NCI-H82 treated with DMSO at 0.1 percent for 48 hours (cell line): ENCODE results near the gene TMEM201.
"Not testable (repeated sequence)": the region's sequence is repeated elsewhere in the genome, so short reads cannot be mapped to it uniquely, and the experiment has no call there.

Experiments used
- DNase-seq: peaks from one replicate; lab custom pipeline; 2025; ENCODE audit not compliant: unreplicated experiment; lab: John Stamatoyannopoulos, UW

The TMEM201 gene

GRCh38 chr1:9588551-9589143 is at the start of gene TMEM201:
TMEM201 (plus strand) TSS chr1:9588911; CDS start chr1:9588931, 20 bp downstream.
- no peak for DNase-seq

- DNase-seq = peak; percentile 95
These were observed 49.4 kb upstream of the TMEM201 start, which contains the start of gene SLC25A33 for GRCh38 chr1:9539165-9539828. SLC25A33 (plus strand) TSS chr1:9539465; CDS start chr1:9539692, 227 bp downstream.

- no peak for DNase-seq
These were observed 48.7 kb upstream of the TMEM201 start for GRCh38 chr1:9539829-9540550.

- no peak for DNase-seq
These were observed 46.3 kb upstream of the TMEM201 start for GRCh38 chr1:9542430-9542829.

GRCh38 chr1:9544926-9545325 is 43.8 kb upstream of the TMEM201 start:
- no peak for DNase-seq

- DNase-seq = no peak
These were observed 38.7 kb upstream of the TMEM201 start for GRCh38 chr1:9549955-9550546.

- DNase-seq = peak; percentile 31
These were observed 36.7 kb upstream of the TMEM201 start for GRCh38 chr1:9551984-9552383.

- DNase-seq = no peak
These were observed 35.0 kb upstream of the TMEM201 start for GRCh38 chr1:9553736-9554144.

- no peak for DNase-seq
These were observed 32.8 kb upstream of the TMEM201 start for GRCh38 chr1:9555942-9556341.

GRCh38 chr1:9557624-9558023 is 31.1 kb upstream of the TMEM201 start:
- DNase-seq = no peak

- no peak for DNase-seq
These were observed 30.3 kb upstream of the TMEM201 start for GRCh38 chr1:9558271-9558945.

GRCh38 chr1:9558946-9559545 is 29.7 kb upstream of the TMEM201 start:
- no peak for DNase-seq

GRCh38 chr1:9559673-9560072 is 29.0 kb upstream of the TMEM201 start:
- DNase-seq = no peak

GRCh38 chr1:9560090-9560489 is 28.6 kb upstream of the TMEM201 start:
- not testable (repeated sequence) for DNase-seq

- DNase-seq = peak; percentile 94
These were observed 27.3 kb upstream of the TMEM201 start for GRCh38 chr1:9561429-9561828.

GRCh38 chr1:9569267-9569666 is 19.4 kb upstream of the TMEM201 start:
- no peak for DNase-seq

GRCh38 chr1:9570886-9571529 is 17.7 kb upstream of the TMEM201 start:
- not testable (repeated sequence) for DNase-seq

- DNase-seq = no peak
These were observed 15.0 kb upstream of the TMEM201 start for GRCh38 chr1:9573723-9574122.

- no peak for DNase-seq
These were observed 13.2 kb upstream of the TMEM201 start for GRCh38 chr1:9575486-9575885.

- no peak for DNase-seq
These were observed 11.8 kb upstream of the TMEM201 start for GRCh38 chr1:9576903-9577302.
